GM12872 (cell line): Measurements from ENCODE around the gene OGG1.

Experiments used
- CTCF ChIP-seq: IDR thresholded peaks from 3 replicates; pipeline ENCODE4 v1.5.1; 2011; ENCODE audit warnings: low read depth, mild to moderate bottlenecking, low read length, moderate library complexity; ENCODE audit not compliant: insufficient read depth

The OGG1 gene

GRCh38 chr3:9704347-9705322 lies 45.1 kb upstream of the OGG1 start:
- TF ChIP-seq CTCF, result no peak

DNA sequence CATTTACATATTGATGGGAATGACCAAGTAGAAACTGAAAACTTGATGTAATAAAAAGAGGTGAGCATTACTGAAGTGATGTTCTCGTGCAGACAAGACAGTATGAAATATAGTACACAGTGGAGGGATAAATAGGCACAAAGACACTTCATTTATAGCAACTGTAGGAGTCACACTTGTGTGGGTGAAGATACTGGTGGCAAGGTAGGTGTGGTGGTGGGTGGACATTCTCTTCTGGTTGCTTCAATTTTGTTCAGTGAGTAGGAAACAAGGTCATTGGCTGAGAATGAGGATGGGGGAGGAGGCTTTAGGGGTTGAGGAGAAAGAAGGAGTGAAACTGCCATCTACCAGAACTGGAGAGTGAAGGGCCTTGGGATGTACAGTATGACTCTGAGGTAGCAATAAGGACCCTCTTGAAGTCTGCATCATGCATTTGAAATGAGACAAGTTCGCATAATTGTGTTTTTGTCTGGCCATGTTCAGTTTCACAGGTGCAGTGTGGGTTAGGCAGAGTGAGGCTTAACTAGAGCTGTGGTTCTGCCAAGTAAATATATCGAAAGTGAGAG lies 39.5 kb upstream of the OGG1 start:
- TF ChIP-seq CTCF, result no peak

GRCh38 chr3:9712415-9712814 lies 37.3 kb upstream of the OGG1 start:
- no peak for TF ChIP-seq CTCF

DNA sequence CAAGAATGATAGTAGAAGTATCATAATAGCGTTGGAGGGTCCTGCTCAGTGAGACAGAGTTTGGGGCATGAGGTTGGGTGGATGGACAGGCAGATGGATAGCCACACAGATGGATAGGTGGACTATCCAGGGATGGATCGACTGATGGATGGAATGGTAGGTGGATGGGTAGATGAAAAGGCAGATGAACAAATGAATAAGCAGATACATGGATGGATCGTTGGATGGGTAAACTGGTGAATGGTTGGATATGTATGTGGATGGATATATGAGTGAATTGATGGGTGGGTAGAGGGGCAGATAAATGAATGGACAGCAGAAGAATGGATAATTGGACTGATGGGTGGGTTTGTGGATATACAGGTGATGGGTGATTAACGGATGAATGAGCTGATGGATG lies 36.6 kb upstream of the OGG1 start:
- no peak for TF ChIP-seq CTCF

DNA sequence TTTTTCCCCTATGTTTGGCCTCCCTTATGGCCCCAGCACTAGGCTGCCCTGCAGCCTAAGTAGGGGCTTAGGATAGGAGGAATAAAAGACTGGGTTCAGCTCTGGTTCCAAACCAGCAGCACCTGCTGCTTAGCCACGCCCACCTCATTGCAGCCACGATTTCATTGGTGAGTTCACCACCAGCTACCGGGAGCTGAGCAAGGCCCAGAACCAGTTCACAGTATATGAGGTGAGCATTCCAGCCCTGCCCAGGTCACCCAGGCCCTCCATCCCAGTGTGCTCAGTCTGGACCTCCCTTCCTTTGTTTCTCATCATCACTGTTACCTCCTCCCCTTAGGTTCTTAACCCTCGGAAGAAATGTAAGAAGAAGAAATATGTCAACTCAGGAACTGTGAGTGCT lies 34.6 kb upstream of the OGG1 start:
- no peak for TF ChIP-seq CTCF

GRCh38 chr3:9715764-9716437 lies 33.9 kb upstream of the OGG1 start:
- peak; percentile 39; the same call in 1 of the 3 replicates for TF ChIP-seq CTCF
